WTC11 (cell line): ENCODE data around the gene USP48. TPM values are rescaled to one million over a fixed set of nuclear protein-coding genes. Genes with fewer than 3 reads are reported as not detected.

ENCODE experiments used
- ATAC-seq: fragments of 200-7000 bp; cut with Tn5 transposase; 2 replicates; pipeline ENCODE4 v1.10.0; 2021; ENCODE audit warnings: mild to moderate bottlenecking, moderate library complexity
- CTCF ChIA-PET: fragments of 300-600 bp; sonication (Branson Sonifier 250); formaldehyde crosslinking; loops from one replicate; lab custom pipeline; 2021; ENCODE audit warnings: antibody characterized with exemption; lab: Charles Lee
- POLR2A ChIA-PET: fragments of 350-600 bp; sonication (Branson Sonifier 250); formaldehyde crosslinking; loops from one replicate; lab custom pipeline; 2021; ENCODE audit warnings: antibody characterized with exemption; lab: Charles Lee
- DNase-seq: peaks from one replicate; pipeline ENCODE4 v3.0.0; 2021; ENCODE audit warnings: low spot score
- H3K27ac Mint-ChIP-seq: 2 replicates; pipeline ENCODE4 v1.8.0; 2021; ENCODE audit warnings: mixed read lengths
- H3K27me3 Mint-ChIP-seq: 2 replicates; pipeline ENCODE4 v1.8.0; 2021; ENCODE audit warnings: low read depth, mild to moderate bottlenecking, moderate library complexity, mixed read lengths
- H3K36me3 Mint-ChIP-seq: 2 replicates; pipeline ENCODE4 v1.8.0; 2021; ENCODE audit warnings: mixed read lengths
- H3K4me1 Mint-ChIP-seq: 2 replicates; pipeline ENCODE4 v1.8.0; 2022; ENCODE audit warnings: mixed read lengths
- H3K4me3 Mint-ChIP-seq: 2 replicates; pipeline ENCODE4 v1.8.0; 2021; ENCODE audit warnings: mild to moderate bottlenecking, moderate library complexity, mixed read lengths
- H3K9me3 Mint-ChIP-seq: 2 replicates; pipeline ENCODE4 v1.8.0; 2021; ENCODE audit warnings: mixed read lengths
- AR ChIP-seq: fragments of 250-450 bp; sonication (Bioruptor Pico); IDR thresholded peaks from 2 replicates; pipeline ENCODE4 v1.9.0; 2021; ENCODE audit warnings: mild to moderate bottlenecking
- FOXJ3 ChIP-seq: sonication (generic); formaldehyde crosslinking; IDR thresholded peaks from 2 replicates; pipeline ENCODE4 v1.9.0; 2021; ENCODE audit warnings: missing genetic modification reagents, mild to moderate bottlenecking, borderline replicate concordance
- FOXK1 ChIP-seq: sonication (generic); formaldehyde crosslinking; IDR thresholded peaks from 2 replicates; pipeline ENCODE4 v1.8.0; 2022; ENCODE audit warnings: mild to moderate bottlenecking, moderate library complexity, missing genetic modification reagents
- GABPB1 ChIP-seq: sonication (generic); formaldehyde crosslinking; IDR thresholded peaks from 2 replicates; pipeline ENCODE4 v1.8.1; 2023; ENCODE audit warnings: mild to moderate bottlenecking, missing genetic modification reagents
- GTF2I ChIP-seq: fragments of 250-450 bp; sonication (Bioruptor Pico); conservative IDR thresholded peaks from 2 replicates; pipeline ENCODE4 v1.4.0; 2021; ENCODE audit warnings: mild to moderate bottlenecking
- JUN ChIP-seq: sonication (generic); formaldehyde crosslinking; IDR thresholded peaks from 2 replicates; pipeline ENCODE4 v1.8.0; 2023; ENCODE audit warnings: mild to moderate bottlenecking, missing genetic modification reagents
- NFATC4 ChIP-seq: fragments of 250-450 bp; sonication (Bioruptor Pico); IDR thresholded peaks from 2 replicates; pipeline ENCODE4 v1.9.0; 2021; ENCODE audit warnings: mild to moderate bottlenecking
- NFE2L1 ChIP-seq: sonication (generic); formaldehyde crosslinking; IDR thresholded peaks from 2 replicates; pipeline ENCODE4 v1.8.1; 2023; ENCODE audit warnings: missing genetic modification reagents
- NR1H2 ChIP-seq: sonication (generic); formaldehyde crosslinking; IDR thresholded peaks from 2 replicates; pipeline ENCODE4 v1.9.0; 2021; ENCODE audit warnings: mild to moderate bottlenecking, moderate library complexity, missing genetic modification reagents
- NR3C1 ChIP-seq: sonication (generic); formaldehyde crosslinking; conservative IDR thresholded peaks from 2 replicates; pipeline ENCODE4 v1.8.1; 2023; ENCODE audit warnings: low read depth, mild to moderate bottlenecking, missing genetic modification reagents
- PRDM15 ChIP-seq: sonication (generic); formaldehyde crosslinking; IDR thresholded peaks from 2 replicates; pipeline ENCODE4 v1.8.0; 2022; ENCODE audit warnings: missing genetic modification reagents
- SMAD4 ChIP-seq: sonication (generic); formaldehyde crosslinking; IDR thresholded peaks from 2 replicates; pipeline ENCODE4 v1.8.0; 2022; ENCODE audit warnings: mild to moderate bottlenecking, missing genetic modification reagents
- ZBTB43 ChIP-seq: sonication (generic); formaldehyde crosslinking; IDR thresholded peaks from 2 replicates; pipeline ENCODE4 v1.8.1; 2023; ENCODE audit warnings: mild to moderate bottlenecking, missing genetic modification reagents
- ZMAT4 ChIP-seq: fragments of 250-450 bp; sonication (Bioruptor Pico); IDR thresholded peaks from 2 replicates; pipeline ENCODE4 v1.9.0; 2021; ENCODE audit warnings: mild to moderate bottlenecking
- ZNF423 ChIP-seq: fragments of 250-450 bp; sonication (Bioruptor Pico); IDR thresholded peaks from 2 replicates; pipeline ENCODE4 v2.1.2; 2022; ENCODE audit warnings: mild to moderate bottlenecking, moderate library complexity
- total RNA-seq: library from RNA; stranded (reverse); gene quantifications from 3 replicates; pipeline ENCODE4 v1.2.3, GENCODE V29; 2021
- TF ChIP-seq, protein P1 (sequence below): sonication (generic); formaldehyde crosslinking; IDR thresholded peaks from 2 replicates; pipeline ENCODE4 v1.8.1; 2023; ENCODE audit warnings: mild to moderate bottlenecking, missing genetic modification reagents, moderate library complexity
- TF ChIP-seq, protein P2 (sequence below): sonication (generic); formaldehyde crosslinking; IDR thresholded peaks from 2 replicates; pipeline ENCODE4 v1.8.0; 2022; ENCODE audit warnings: mild to moderate bottlenecking, missing genetic modification reagents
- TF ChIP-seq, protein P3 (sequence below): sonication (generic); formaldehyde crosslinking; IDR thresholded peaks from 2 replicates; pipeline ENCODE4 v1.8.1; 2023; ENCODE audit warnings: mild to moderate bottlenecking, missing genetic modification reagents, moderate library complexity

The USP48 gene
- total RNA-seq, 1 experiment from 2014 or later = 86.9 TPM

GRCh38 chr1:21759182-21759581 lies 23.8 kb downstream of the USP48 start:
- no peak for DNase-seq
- Mint-ChIP-seq H3K36me3 (peaks cover 19% of the 10 kb centered on the region), H3K4me1 (peaks cover 14% of the 10 kb centered on the region), H3K4me3 (no peak overlapping the region), H3K27ac (no peak overlapping the region), H3K27me3 (no peaks in the 10 kb centered on the region), H3K9me3 (no peaks in the 10 kb centered on the region)
- ATAC-seq = no peak
- TF ChIP-seq, protein P1, sequence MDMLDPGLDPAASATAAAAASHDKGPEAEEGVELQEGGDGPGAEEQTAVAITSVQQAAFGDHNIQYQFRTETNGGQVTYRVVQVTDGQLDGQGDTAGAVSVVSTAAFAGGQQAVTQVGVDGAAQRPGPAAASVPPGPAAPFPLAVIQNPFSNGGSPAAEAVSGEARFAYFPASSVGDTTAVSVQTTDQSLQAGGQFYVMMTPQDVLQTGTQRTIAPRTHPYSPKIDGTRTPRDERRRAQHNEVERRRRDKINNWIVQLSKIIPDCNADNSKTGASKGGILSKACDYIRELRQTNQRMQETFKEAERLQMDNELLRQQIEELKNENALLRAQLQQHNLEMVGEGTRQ (CRISPR knock-in tag) = no peak
- TF ChIP-seq NFATC4 = no peak
- TF ChIP-seq AR (CRISPR knock-in tag) = no peak
- TF ChIP-seq PRDM15 = no peak
- TF ChIP-seq ZNF423 (CRISPR knock-in tag) = no peak
- TF ChIP-seq FOXK1 (CRISPR knock-in tag) = no peak
- TF ChIP-seq GTF2I = no peak
- TF ChIP-seq SMAD4 = no peak
- no peak for TF ChIP-seq NR3C1 (CRISPR knock-in tag)
- TF ChIP-seq, protein P2, sequence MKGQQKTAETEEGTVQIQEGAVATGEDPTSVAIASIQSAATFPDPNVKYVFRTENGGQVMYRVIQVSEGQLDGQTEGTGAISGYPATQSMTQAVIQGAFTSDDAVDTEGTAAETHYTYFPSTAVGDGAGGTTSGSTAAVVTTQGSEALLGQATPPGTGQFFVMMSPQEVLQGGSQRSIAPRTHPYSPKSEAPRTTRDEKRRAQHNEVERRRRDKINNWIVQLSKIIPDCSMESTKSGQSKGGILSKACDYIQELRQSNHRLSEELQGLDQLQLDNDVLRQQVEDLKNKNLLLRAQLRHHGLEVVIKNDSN (CRISPR knock-in tag) = no peak
- no peak for TF ChIP-seq FOXJ3
- ChIA-PET CTCF (no interaction called here), POLR2A (no interaction called here)

GRCh38 chr1:21758614-21759013 lies 24.3 kb downstream of the USP48 start:
- H3K9me3 Mint-ChIP-seq = no peaks in the 10 kb centered on the region
- TF ChIP-seq ZMAT4 (CRISPR knock-in tag) (no peak), NFE2L1 (CRISPR knock-in tag) (no peak), JUN (CRISPR knock-in tag) (no peak), PRDM15 (no peak), ZBTB43 (CRISPR knock-in tag) (no peak), NR1H2 (CRISPR knock-in tag) (no peak), GABPB1 (CRISPR knock-in tag) (no peak)
- TF ChIP-seq, protein P3, sequence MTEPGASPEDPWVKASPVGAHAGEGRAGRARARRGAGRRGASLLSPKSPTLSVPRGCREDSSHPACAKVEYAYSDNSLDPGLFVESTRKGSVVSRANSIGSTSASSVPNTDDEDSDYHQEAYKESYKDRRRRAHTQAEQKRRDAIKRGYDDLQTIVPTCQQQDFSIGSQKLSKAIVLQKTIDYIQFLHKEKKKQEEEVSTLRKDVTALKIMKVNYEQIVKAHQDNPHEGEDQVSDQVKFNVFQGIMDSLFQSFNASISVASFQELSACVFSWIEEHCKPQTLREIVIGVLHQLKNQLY (CRISPR knock-in tag) = no peak

More at GRCh38 chr1:21758614-21759013, 24.3 kb downstream of the USP48 start:
- H3K4me3 Mint-ChIP-seq = no peak overlapping the region
- ATAC-seq = no peak
- peaks cover 9% of the 10 kb centered on the region for H3K4me1 Mint-ChIP-seq
- DNase-seq = no peak
- POLR2A ChIA-PET = interaction anchor here (0.6 kb wide), 1 partner anchor 56 kb away, joined by 5 read pairs; no protein-coding TSS in a partner anchor
- CTCF ChIA-PET = no interaction called here
- H3K36me3 Mint-ChIP-seq = peaks cover 23% of the 10 kb centered on the region
- no peak overlapping the region for H3K27ac Mint-ChIP-seq
- H3K27me3 Mint-ChIP-seq = no peaks in the 10 kb centered on the region
